ENCODE results near the gene FNBP1. TPM values are rescaled to one million over a fixed set of nuclear protein-coding genes. Genes with fewer than 3 reads are reported as not detected.

FNBP1 gene
- total RNA-seq, 6 experiments from 2014 or later, result 11.7 to 27.1 (median 15.9) TPM

DNA sequence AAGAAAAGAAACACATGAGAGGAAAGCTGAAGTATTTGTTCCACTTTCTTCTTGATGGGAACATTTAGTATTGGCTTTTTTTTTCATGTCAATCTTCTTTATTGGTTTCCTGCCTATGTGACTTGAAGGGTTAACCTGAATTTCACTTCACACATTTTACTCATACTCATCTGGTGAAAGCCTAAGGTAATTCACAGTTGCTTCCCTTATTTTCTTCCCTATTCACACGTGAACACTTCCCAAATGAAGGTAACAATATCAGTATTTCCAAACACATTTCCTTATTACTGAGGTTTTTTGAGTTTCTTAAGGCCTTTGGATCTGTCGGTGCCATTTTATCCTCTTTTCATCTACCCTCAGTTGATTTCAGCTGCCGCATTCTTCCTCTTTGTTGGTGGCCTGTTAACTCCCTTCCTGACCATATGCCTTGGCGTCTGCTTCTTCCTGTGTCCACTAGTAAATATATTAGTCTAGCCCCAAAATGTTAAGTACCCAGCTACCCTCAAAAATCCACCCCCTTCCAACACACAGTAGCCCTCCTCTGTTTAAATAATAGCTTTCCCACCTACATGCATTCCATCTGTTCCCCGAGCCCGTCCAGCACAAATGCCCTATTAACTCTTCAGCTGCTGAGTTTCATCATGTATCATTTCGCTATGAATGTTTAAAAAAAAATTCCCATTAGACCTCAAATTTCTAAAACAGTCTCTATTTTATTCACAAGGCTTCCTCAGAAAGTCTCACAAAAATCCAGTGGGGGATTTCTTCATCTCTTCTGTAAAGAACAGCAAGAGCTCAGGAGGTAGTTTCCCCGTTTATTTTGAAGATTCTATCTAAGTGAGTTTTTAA, 110.5 kb downstream of the FNBP1 start:
- no peaks in the 10 kb centered on the region for H3K9me3 ChIP-seq
- H3K4me3 ChIP-seq, result no peak overlapping the region
- WGBS (ENCODE audit: insufficient coverage, low coverage, low lambda C conversion rate, missing lambda C conversion rate), result 45% methylated on average over 8 of the region's 8 CpGs
- DNase-seq (no peak), ATAC-seq (peak in 3 of 4 donors; percentile 7 to 35 (median 22))
- TF ChIP-seq POLR2A (IDR thresholded peaks at IDR 0.05), result no peak
- TF ChIP-seq, protein P1, sequence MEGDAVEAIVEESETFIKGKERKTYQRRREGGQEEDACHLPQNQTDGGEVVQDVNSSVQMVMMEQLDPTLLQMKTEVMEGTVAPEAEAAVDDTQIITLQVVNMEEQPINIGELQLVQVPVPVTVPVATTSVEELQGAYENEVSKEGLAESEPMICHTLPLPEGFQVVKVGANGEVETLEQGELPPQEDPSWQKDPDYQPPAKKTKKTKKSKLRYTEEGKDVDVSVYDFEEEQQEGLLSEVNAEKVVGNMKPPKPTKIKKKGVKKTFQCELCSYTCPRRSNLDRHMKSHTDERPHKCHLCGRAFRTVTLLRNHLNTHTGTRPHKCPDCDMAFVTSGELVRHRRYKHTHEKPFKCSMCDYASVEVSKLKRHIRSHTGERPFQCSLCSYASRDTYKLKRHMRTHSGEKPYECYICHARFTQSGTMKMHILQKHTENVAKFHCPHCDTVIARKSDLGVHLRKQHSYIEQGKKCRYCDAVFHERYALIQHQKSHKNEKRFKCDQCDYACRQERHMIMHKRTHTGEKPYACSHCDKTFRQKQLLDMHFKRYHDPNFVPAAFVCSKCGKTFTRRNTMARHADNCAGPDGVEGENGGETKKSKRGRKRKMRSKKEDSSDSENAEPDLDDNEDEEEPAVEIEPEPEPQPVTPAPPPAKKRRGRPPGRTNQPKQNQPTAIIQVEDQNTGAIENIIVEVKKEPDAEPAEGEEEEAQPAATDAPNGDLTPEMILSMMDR (IDR thresholded peaks at IDR 0.05), result no peak
- H3K27me3 ChIP-seq, result no peaks in the 10 kb centered on the region
- intact Hi-C loops (cut with DNase I), result no loop called here
- peaks cover 0 to 14% (median 2%) of the 10 kb centered on the region in 4 donors for H3K36me3 ChIP-seq
- H3K4me1 ChIP-seq, result peaks cover 0 to 27% (median 6%) of the 10 kb centered on the region in 4 donors
- H3K27ac ChIP-seq, result peak overlapping the region; percentile 5 to 39 (median 30)

GRCh38 chr9:129930743-129931142, 112.2 kb downstream of the FNBP1 start:
- TF ChIP-seq, protein P1 (IDR thresholded peaks at IDR 0.05), result no peak
- TF ChIP-seq POLR2A (IDR thresholded peaks at IDR 0.05), result no peak
- peaks cover 0 to 28% (median 2%) of the 10 kb centered on the region in 4 donors for H3K36me3 ChIP-seq

GRCh38 chr9:129929496-129930125, 113.4 kb downstream of the FNBP1 start:
- peaks cover 0 to 33% (median 2%) of the 10 kb centered on the region in 4 donors for H3K36me3 ChIP-seq
- DNase-seq, result no peak

More at GRCh38 chr9:129930743-129931142, 112.2 kb downstream of the FNBP1 start:
- no peaks in the 10 kb centered on the region for H3K9me3 ChIP-seq
- ATAC-seq (no peak), DNase-seq (no peak)
- WGBS (ENCODE audit: insufficient coverage, low coverage, low lambda C conversion rate, missing lambda C conversion rate), result 100% methylated on average over 1 of the region's 2 CpGs
- H3K27me3 ChIP-seq, result no peaks in the 10 kb centered on the region
- intact Hi-C loops (cut with DNase I), result no loop called here
- no peak overlapping the region for H3K4me3 ChIP-seq
- no peak overlapping the region for H3K27ac ChIP-seq
- peaks cover 0 to 19% (median 4%) of the 10 kb centered on the region in 4 donors for H3K4me1 ChIP-seq

GRCh38 chr9:129923589-129923988, 119.4 kb downstream of the FNBP1 start:
- no peak overlapping the region for H3K27ac ChIP-seq
- TF ChIP-seq, protein P1 (IDR thresholded peaks at IDR 0.05), result no peak
- no peak for TF ChIP-seq POLR2A (IDR thresholded peaks at IDR 0.05)
- intact Hi-C loops (cut with DNase I), result no loop called here
- 90% methylated on average over 6 of the region's 6 CpGs for WGBS (ENCODE audit: insufficient coverage, low coverage, low lambda C conversion rate, missing lambda C conversion rate)
- H3K4me1 ChIP-seq, result no peaks in the 10 kb centered on the region
- ATAC-seq (no peak), DNase-seq (no peak)
- no peak overlapping the region for H3K4me3 ChIP-seq
- H3K9me3 ChIP-seq, result no peaks in the 10 kb centered on the region
- peaks cover 0 to 48% (median 2%) of the 10 kb centered on the region in 4 donors for H3K36me3 ChIP-seq
- no peaks in the 10 kb centered on the region for H3K27me3 ChIP-seq

More at GRCh38 chr9:129929496-129930125, 113.4 kb downstream of the FNBP1 start:
- no peak for ATAC-seq
- H3K9me3 ChIP-seq, result no peaks in the 10 kb centered on the region
- H3K4me3 ChIP-seq, result no peak overlapping the region
- no peaks in the 10 kb centered on the region for H3K27me3 ChIP-seq
- whole genome bisulfite sequencing (ENCODE audit: insufficient coverage, low coverage, low lambda C conversion rate, missing lambda C conversion rate), result 94% methylated on average over 6 of the region's 9 CpGs
- H3K27ac ChIP-seq, result no peak overlapping the region
- H3K4me1 ChIP-seq, result peaks cover 0 to 10% (median 0%) of the 10 kb centered on the region in 4 donors
- TF ChIP-seq, protein P1 (IDR thresholded peaks at IDR 0.05), result no peak
- TF ChIP-seq POLR2A (IDR thresholded peaks at IDR 0.05), result no peak
- intact Hi-C loops (cut with DNase I), result no loop called here
